Activated T-helper 17 cell treated with anti-CD3 and anti-CD28 coated beads, Interleukin-2, amount 50 U/mL, for 72 hours (primary cell): ENCODE data around the gene TTR. TPM values are rescaled to one million over a fixed set of nuclear protein-coding genes. Genes with fewer than 3 reads are reported as not detected.

ENCODE experiments used
- ATAC-seq: fragments of 150-1000 bp; cut with Tn5 transposase; replicated peaks from 2 replicates; pipeline ENCODE4 v1.10.0; 2021; ENCODE audit warnings: mild to moderate bottlenecking, moderate library complexity
- H3K27ac Mint-ChIP-seq: one replicate; pipeline ENCODE4 v1.8.0; 2022; ENCODE audit warnings: mixed read lengths
- H3K27me3 Mint-ChIP-seq: one replicate; pipeline ENCODE4 v1.8.0; 2022; ENCODE audit warnings: mixed read lengths
- H3K36me3 Mint-ChIP-seq: one replicate; pipeline ENCODE4 v1.8.0; 2022; ENCODE audit warnings: low read depth, mild to moderate bottlenecking, mixed read lengths
- H3K4me1 Mint-ChIP-seq: one replicate; pipeline ENCODE4 v1.8.0; 2022; ENCODE audit warnings: mixed read lengths
- H3K4me3 Mint-ChIP-seq: one replicate; pipeline ENCODE4 v1.8.0; 2022; ENCODE audit warnings: mild to moderate bottlenecking, mixed read lengths
- H3K9me3 Mint-ChIP-seq: one replicate; pipeline ENCODE4 v1.8.0; 2022; ENCODE audit warnings: mixed read lengths
- total RNA-seq, 2 donors: library from RNA; stranded (reverse); gene quantifications; one replicate each; pipeline ENCODE4 v1.2.3, GENCODE V29; 2022

The TTR gene
- total RNA-seq, 2 donors from 2014 or later = not detected

GRCh38 chr18:31617031-31617717, 25.5 kb downstream of the TTR start:
- H3K27me3 Mint-ChIP-seq = peaks cover 17% of the 10 kb centered on the region
- no peak overlapping the region for H3K4me3 Mint-ChIP-seq
- H3K27ac Mint-ChIP-seq = no peak overlapping the region
- no peaks in the 10 kb centered on the region for H3K4me1 Mint-ChIP-seq
- ATAC-seq = no peak
- no peaks in the 10 kb centered on the region for H3K36me3 Mint-ChIP-seq
- H3K9me3 Mint-ChIP-seq = no peaks in the 10 kb centered on the region

- H3K27me3 Mint-ChIP-seq = peaks cover 12% of the 10 kb centered on the region
- no peak overlapping the region for H3K4me3 Mint-ChIP-seq
- no peaks in the 10 kb centered on the region for H3K9me3 Mint-ChIP-seq
- no peaks in the 10 kb centered on the region for H3K36me3 Mint-ChIP-seq
- H3K27ac Mint-ChIP-seq = no peak overlapping the region
- no peak for ATAC-seq
- no peaks in the 10 kb centered on the region for H3K4me1 Mint-ChIP-seq
These were observed 27.1 kb downstream of the TTR start for GRCh38 chr18:31618801-31619200.

- no peak overlapping the region for H3K4me3 Mint-ChIP-seq
- peaks cover 10% of the 10 kb centered on the region for H3K27me3 Mint-ChIP-seq
- H3K27ac Mint-ChIP-seq = no peak overlapping the region
- ATAC-seq = no peak
- H3K36me3 Mint-ChIP-seq = no peaks in the 10 kb centered on the region
- H3K9me3 Mint-ChIP-seq = no peaks in the 10 kb centered on the region
- no peaks in the 10 kb centered on the region for H3K4me1 Mint-ChIP-seq
These were observed 27.6 kb downstream of the TTR start for GRCh38 chr18:31619291-31619690.

GRCh38 chr18:31624892-31625640, 33.4 kb downstream of the TTR start:
- H3K4me3 Mint-ChIP-seq = no peak overlapping the region
- no peaks in the 10 kb centered on the region for H3K36me3 Mint-ChIP-seq
- no peak overlapping the region for H3K27ac Mint-ChIP-seq
- H3K27me3 Mint-ChIP-seq = no peaks in the 10 kb centered on the region
- H3K4me1 Mint-ChIP-seq = no peaks in the 10 kb centered on the region
- H3K9me3 Mint-ChIP-seq = no peaks in the 10 kb centered on the region
- no peak for ATAC-seq

- no peaks in the 10 kb centered on the region for H3K27me3 Mint-ChIP-seq
- no peak overlapping the region for H3K27ac Mint-ChIP-seq
- no peaks in the 10 kb centered on the region for H3K9me3 Mint-ChIP-seq
- H3K4me3 Mint-ChIP-seq = no peak overlapping the region
- H3K36me3 Mint-ChIP-seq = no peaks in the 10 kb centered on the region
- no peaks in the 10 kb centered on the region for H3K4me1 Mint-ChIP-seq
- no peak for ATAC-seq
These were observed 34.7 kb downstream of the TTR start for GRCh38 chr18:31626409-31626808.

- H3K27me3 Mint-ChIP-seq = peaks cover 9% of the 10 kb centered on the region
- ATAC-seq = no peak
- no peaks in the 10 kb centered on the region for H3K4me1 Mint-ChIP-seq
- H3K9me3 Mint-ChIP-seq = no peaks in the 10 kb centered on the region
- H3K4me3 Mint-ChIP-seq = no peak overlapping the region
- no peak overlapping the region for H3K27ac Mint-ChIP-seq
- no peaks in the 10 kb centered on the region for H3K36me3 Mint-ChIP-seq
These were observed 38.9 kb downstream of the TTR start for GRCh38 chr18:31630549-31630948.

GRCh38 chr18:31631526-31631925, 39.8 kb downstream of the TTR start:
- H3K4me1 Mint-ChIP-seq = no peaks in the 10 kb centered on the region
- H3K4me3 Mint-ChIP-seq = no peak overlapping the region
- H3K27ac Mint-ChIP-seq = no peak overlapping the region
- no peak for ATAC-seq
- H3K36me3 Mint-ChIP-seq = no peaks in the 10 kb centered on the region
- H3K9me3 Mint-ChIP-seq = no peaks in the 10 kb centered on the region
- H3K27me3 Mint-ChIP-seq = peaks cover 9% of the 10 kb centered on the region

- H3K27me3 Mint-ChIP-seq = peaks cover 9% of the 10 kb centered on the region
- no peak for ATAC-seq
- H3K9me3 Mint-ChIP-seq = no peaks in the 10 kb centered on the region
- H3K4me3 Mint-ChIP-seq = no peak overlapping the region
- no peaks in the 10 kb centered on the region for H3K4me1 Mint-ChIP-seq
- no peak overlapping the region for H3K27ac Mint-ChIP-seq
- no peaks in the 10 kb centered on the region for H3K36me3 Mint-ChIP-seq
These were observed 40.7 kb downstream of the TTR start for GRCh38 chr18:31632356-31632755.

- H3K36me3 Mint-ChIP-seq = no peaks in the 10 kb centered on the region
- H3K4me3 Mint-ChIP-seq = no peak overlapping the region
- no peak overlapping the region for H3K27ac Mint-ChIP-seq
- no peaks in the 10 kb centered on the region for H3K4me1 Mint-ChIP-seq
- peaks cover 9% of the 10 kb centered on the region for H3K27me3 Mint-ChIP-seq
- no peaks in the 10 kb centered on the region for H3K9me3 Mint-ChIP-seq
- ATAC-seq = no peak
These were observed 42.0 kb downstream of the TTR start for GRCh38 chr18:31633392-31634330.

GRCh38 chr18:31634331-31634713, 42.6 kb downstream of the TTR start:
- Mint-ChIP-seq H3K4me1 (no peaks in the 10 kb centered on the region), H3K9me3 (no peaks in the 10 kb centered on the region), H3K27me3 (peaks cover 12% of the 10 kb centered on the region), H3K27ac (no peak overlapping the region), H3K36me3 (no peaks in the 10 kb centered on the region), H3K4me3 (peak overlapping the region; percentile 12)
- ATAC-seq = peak; percentile 80

- Mint-ChIP-seq H3K9me3 (no peaks in the 10 kb centered on the region), H3K36me3 (no peaks in the 10 kb centered on the region)
These were observed 44.7 kb downstream of the TTR start for GRCh38 chr18:31636387-31636786.

GRCh38 chr18:31637445-31637844, 45.8 kb downstream of the TTR start:
- Mint-ChIP-seq H3K27me3 (peaks cover 19% of the 10 kb centered on the region), H3K27ac (no peak overlapping the region), H3K4me3 (no peak overlapping the region), H3K4me1 (no peaks in the 10 kb centered on the region), H3K9me3 (no peaks in the 10 kb centered on the region), H3K36me3 (no peaks in the 10 kb centered on the region)
- no peak for ATAC-seq

More at GRCh38 chr18:31636387-31636786, 44.7 kb downstream of the TTR start:
- no peak overlapping the region for H3K27ac Mint-ChIP-seq
- no peaks in the 10 kb centered on the region for H3K4me1 Mint-ChIP-seq
- H3K27me3 Mint-ChIP-seq = peaks cover 12% of the 10 kb centered on the region
- H3K4me3 Mint-ChIP-seq = no peak overlapping the region
- no peak for ATAC-seq

GRCh38 chr18:31643003-31643402, 51.3 kb downstream of the TTR start:
- H3K27me3 Mint-ChIP-seq = peaks cover 21% of the 10 kb centered on the region
- no peak overlapping the region for H3K27ac Mint-ChIP-seq
- no peaks in the 10 kb centered on the region for H3K36me3 Mint-ChIP-seq
- H3K4me1 Mint-ChIP-seq = peaks cover 4% of the 10 kb centered on the region
- no peak overlapping the region for H3K4me3 Mint-ChIP-seq
- no peak for ATAC-seq
- no peaks in the 10 kb centered on the region for H3K9me3 Mint-ChIP-seq

- H3K27ac Mint-ChIP-seq = no peak overlapping the region
- no peaks in the 10 kb centered on the region for H3K36me3 Mint-ChIP-seq
- peaks cover 22% of the 10 kb centered on the region for H3K27me3 Mint-ChIP-seq
- no peaks in the 10 kb centered on the region for H3K9me3 Mint-ChIP-seq
- H3K4me3 Mint-ChIP-seq = no peak overlapping the region
- H3K4me1 Mint-ChIP-seq = peaks cover 4% of the 10 kb centered on the region
- ATAC-seq = no peak
These were observed 53.7 kb downstream of the TTR start for GRCh38 chr18:31645411-31645810.
